Measurements from ENCODE around the gene SLC6A11. TPM values are rescaled to one million over a fixed set of nuclear protein-coding genes. Genes with fewer than 3 reads are reported as not detected.

The SLC6A11 gene
- total and polyA plus RNA-seq, 2 of the 8 experiments (the other 6 are each of a cell fraction or from before 2014, with no cell fraction given), result 0.78 to 1.5 TPM

GRCh38 chr3:10956531-10956930, 140.5 kb downstream of the SLC6A11 start:
- H2BK20ac ChIP-seq (ENCODE audit: low read length), result no peak overlapping the region
- no peak for FAIRE-seq
- no peaks in the 10 kb centered on the region for H3K23me2 ChIP-seq (ENCODE audit: low read depth, low read length)
- WGBS, 2 experiments (ENCODE audit: extremely low coverage in 1 of 2, insufficient coverage in 1 of 2, insufficient read length in 1 of 2, insufficient replicate concordance in 2 of 2, low coverage in 1 of 2, low lambda C conversion rate in 2 of 2, missing lambda C conversion rate in 1 of 2), result 95% methylated on average over 4 of the region's 4 CpGs; no CpG with 5 or more reads in 1 of the 2 experiments
- no peaks in the 10 kb centered on the region for H3K36me3 ChIP-seq (ENCODE audit: control insufficient read depth in 2 of 4, insufficient read depth in 4 of 4, low read length in 3 of 4)
- ChIA-PET POLR2A (ENCODE audit: partially characterized antibody) (no interaction called here), CTCF (ENCODE audit: partially characterized antibody) (interaction anchor here (0.8 to 16.2 kb wide), 10 partner anchors 7 to 103 kb away, joined by 3 to 207 read pairs (median 6); no protein-coding TSS in a partner anchor)
- no peak overlapping the region for H3K56ac ChIP-seq (replicated peaks; ENCODE audit: insufficient read length, low read depth, low read length)
- no peak overlapping the region for H2BK15ac ChIP-seq (ENCODE audit: low read length)
- H3K14ac ChIP-seq (ENCODE audit: insufficient read length), result no peak overlapping the region
- H3K9me3 ChIP-seq (ENCODE audit: insufficient read depth in 2 of 2, low read depth in 1 of 2, low read length in 1 of 2), result no peaks in the 10 kb centered on the region
- no peak overlapping the region for H3K27ac ChIP-seq (ENCODE audit: low read depth, low read length)
- no peak overlapping the region for H2BK120ac ChIP-seq (replicated peaks; ENCODE audit: low read depth, low read length)
- H2AK5ac ChIP-seq (ENCODE audit: low read depth, low read length), result no peak overlapping the region
- H4K5ac ChIP-seq (ENCODE audit: insufficient read length, low read depth, low read length), result no peak overlapping the region
- no peak overlapping the region for H3K23ac ChIP-seq (ENCODE audit: insufficient read length)
- H2BK5ac ChIP-seq (ENCODE audit: low read depth, low read length), result no peak overlapping the region
- no peak overlapping the region for H3K4me2 ChIP-seq (ENCODE audit: insufficient read depth in 1 of 2, low read depth in 2 of 2, low read length in 2 of 2)
- no peak overlapping the region for H2BK12ac ChIP-seq (ENCODE audit: low read depth, low read length)
- no peak overlapping the region for H3K9ac ChIP-seq (replicated peaks in 1 of 4; ENCODE audit: extremely low read depth in 1 of 4, low read depth in 3 of 4, low read length in 3 of 4)
- H4K20me1 ChIP-seq (replicated peaks in 1 of 2; ENCODE audit: control insufficient read depth in 1 of 2, insufficient read depth in 2 of 2, low read length in 2 of 2), result no peaks in the 10 kb centered on the region
- no peaks in the 10 kb centered on the region for H3K27me3 ChIP-seq (replicated peaks in 1 of 4; ENCODE audit: control insufficient read depth in 3 of 4, extremely low read depth in 1 of 4, insufficient read depth in 3 of 4, low read length in 3 of 4)
- H4K91ac ChIP-seq (replicated peaks; ENCODE audit: insufficient read length, low read length), result no peak overlapping the region
- H3K4me3 ChIP-seq (ENCODE audit: extremely low read depth in 1 of 4, insufficient read depth in 2 of 4, low read depth in 3 of 4, low read length in 4 of 4), result no peak overlapping the region
- H2AFZ ChIP-seq (ENCODE audit: low read length), result no peak overlapping the region
- H4K8ac ChIP-seq (ENCODE audit: extremely low read depth, insufficient read depth, low read length), result no peak overlapping the region
- no peaks in the 10 kb centered on the region for H3K79me1 ChIP-seq (ENCODE audit: low read depth, low read length)
- no peaks in the 10 kb centered on the region for H3K79me2 ChIP-seq (ENCODE audit: control insufficient read depth in 1 of 2, insufficient read depth in 2 of 2, low read length in 2 of 2)
- no peaks in the 10 kb centered on the region; a peak in 1 of 7 replicates for H3K4me1 ChIP-seq (replicated peaks in 1 of 4; ENCODE audit: control insufficient read depth in 3 of 4, insufficient read depth in 4 of 4, low read length in 3 of 4)
- no peak overlapping the region for H3K4ac ChIP-seq (replicated peaks; ENCODE audit: insufficient read length, low read depth, low read length)
- H3K18ac ChIP-seq (ENCODE audit: extremely low read depth, low read length), result no peak overlapping the region
- DNase-seq (ENCODE audit: low read depth in 1 of 2, low spot score in 2 of 2), result no peak

All from H1 (cell line).